ENCODE data around the gene PTPN1. TPM values are rescaled to one million over a fixed set of nuclear protein-coding genes. Genes with fewer than 3 reads are reported as not detected.

PTPN1 gene
- polyA plus RNA-seq, 1 experiment, result 16.2 TPM

DNA sequence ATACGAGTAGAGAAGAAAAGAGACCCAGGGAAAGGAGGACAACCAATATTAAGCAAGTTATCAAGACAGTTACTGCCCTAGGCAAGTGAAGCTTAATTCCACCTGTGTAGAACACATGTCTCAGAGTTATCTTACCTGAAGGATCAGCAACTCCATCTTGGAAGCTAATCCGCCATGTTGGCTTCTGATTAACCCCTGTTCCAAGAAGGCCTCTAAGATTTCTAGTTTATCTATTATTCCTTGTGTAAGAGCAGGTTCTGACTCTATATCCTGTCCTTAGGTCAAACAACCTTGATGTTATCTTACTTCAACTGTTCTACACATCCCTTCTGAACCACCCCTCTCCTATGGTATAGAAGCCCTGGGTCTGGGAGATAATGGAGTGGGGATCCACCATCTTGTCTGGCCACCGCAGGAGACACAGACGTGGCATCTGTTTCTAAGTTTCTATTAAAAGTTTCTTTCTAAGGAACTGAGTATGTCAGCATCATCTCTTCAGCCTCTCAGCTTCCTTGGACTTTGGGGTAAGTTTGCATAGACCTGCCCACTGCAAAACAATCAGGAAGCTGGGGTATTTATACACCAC is 27.7 kb upstream of the PTPN1 start:
- ChIA-PET POLR2A (no interaction called here), CTCF (interaction anchor here (1.2 to 2.3 kb wide), 5 partner anchors 18 to 93 kb away, joined by 3 to 7 read pairs (median 4); no protein-coding TSS in a partner anchor)
- Histone ChIP-seq H3K36me3 (ENCODE audit: control insufficient read depth, insufficient read depth, low read length) (no peaks in the 10 kb centered on the region), H3K27me3 (ENCODE audit: control insufficient read depth, insufficient read depth, low read length) (no peaks in the 10 kb centered on the region), H3K4me3 (ENCODE audit: low read depth, low read length) (no peak overlapping the region)
- no peak for DNase-seq (ENCODE audit: low read depth)
- TF ChIP-seq, protein P1, sequence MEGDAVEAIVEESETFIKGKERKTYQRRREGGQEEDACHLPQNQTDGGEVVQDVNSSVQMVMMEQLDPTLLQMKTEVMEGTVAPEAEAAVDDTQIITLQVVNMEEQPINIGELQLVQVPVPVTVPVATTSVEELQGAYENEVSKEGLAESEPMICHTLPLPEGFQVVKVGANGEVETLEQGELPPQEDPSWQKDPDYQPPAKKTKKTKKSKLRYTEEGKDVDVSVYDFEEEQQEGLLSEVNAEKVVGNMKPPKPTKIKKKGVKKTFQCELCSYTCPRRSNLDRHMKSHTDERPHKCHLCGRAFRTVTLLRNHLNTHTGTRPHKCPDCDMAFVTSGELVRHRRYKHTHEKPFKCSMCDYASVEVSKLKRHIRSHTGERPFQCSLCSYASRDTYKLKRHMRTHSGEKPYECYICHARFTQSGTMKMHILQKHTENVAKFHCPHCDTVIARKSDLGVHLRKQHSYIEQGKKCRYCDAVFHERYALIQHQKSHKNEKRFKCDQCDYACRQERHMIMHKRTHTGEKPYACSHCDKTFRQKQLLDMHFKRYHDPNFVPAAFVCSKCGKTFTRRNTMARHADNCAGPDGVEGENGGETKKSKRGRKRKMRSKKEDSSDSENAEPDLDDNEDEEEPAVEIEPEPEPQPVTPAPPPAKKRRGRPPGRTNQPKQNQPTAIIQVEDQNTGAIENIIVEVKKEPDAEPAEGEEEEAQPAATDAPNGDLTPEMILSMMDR (IDR thresholded peaks at IDR 0.05; ENCODE audit: insufficient read depth, low read depth, low read length), result no peak

DNA sequence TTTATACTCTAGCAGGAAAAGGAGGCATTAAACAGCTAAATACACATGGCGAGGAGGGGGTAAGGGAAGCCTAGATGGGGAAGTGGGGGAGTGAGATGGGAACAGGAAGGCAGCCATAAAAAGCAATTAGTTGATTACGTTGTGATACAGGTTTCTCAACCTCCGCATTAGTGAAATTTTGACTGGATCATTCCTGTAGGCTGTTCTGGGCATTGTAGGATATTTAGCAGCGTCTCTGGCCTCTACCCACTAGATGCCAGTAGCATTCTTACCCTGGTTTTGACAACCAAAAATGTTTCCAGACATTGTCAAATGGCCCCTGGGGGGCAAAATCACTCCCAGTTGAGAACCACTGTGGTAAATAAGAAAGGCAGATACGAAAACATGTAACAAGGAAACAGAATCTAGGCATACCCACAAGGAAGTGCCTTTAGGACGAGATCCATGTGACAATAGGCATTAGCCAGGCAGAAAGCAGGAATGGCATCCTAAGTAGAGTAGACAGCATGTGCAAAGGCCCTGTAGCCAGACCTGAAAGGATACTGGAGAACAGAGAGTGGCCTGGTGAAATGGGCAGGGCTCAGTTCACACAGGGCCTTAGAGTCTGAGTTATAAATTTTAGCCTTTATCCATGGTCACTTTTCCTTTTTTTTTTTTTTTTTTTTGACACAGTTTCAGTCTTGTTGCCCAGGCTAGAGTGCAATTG is 25.8 kb upstream of the PTPN1 start:
- TF ChIP-seq, protein P1 (IDR thresholded peaks at IDR 0.05; ENCODE audit: insufficient read depth, low read depth, low read length), result no peak
- DNase-seq (ENCODE audit: low read depth), result no peak
- CTCF ChIA-PET, result interaction anchor here (0.8 to 2.3 kb wide), 7 partner anchors 16 to 95 kb away, joined by 3 to 7 read pairs (median 4); no protein-coding TSS in a partner anchor

DNA sequence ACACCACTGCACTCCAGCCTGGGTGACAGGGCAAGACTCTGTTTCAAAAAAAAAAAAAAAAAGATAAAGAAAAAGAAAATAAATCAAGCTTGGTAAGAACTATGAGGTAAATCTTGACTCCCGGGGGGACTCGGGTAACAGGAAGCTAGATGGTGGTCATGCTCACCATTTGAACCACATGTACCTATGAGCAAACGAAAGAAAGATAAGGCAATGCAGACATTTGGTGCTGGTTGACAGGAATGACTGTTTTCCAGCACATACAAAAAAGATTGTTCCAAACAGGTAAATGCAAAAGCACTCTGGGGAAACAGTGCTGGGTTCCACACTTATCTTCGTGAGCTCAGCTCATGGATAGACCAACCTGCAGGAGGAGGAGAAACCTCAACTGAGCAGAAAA is 22.8 kb upstream of the PTPN1 start:
- TF ChIP-seq, protein P1 (IDR thresholded peaks at IDR 0.05; ENCODE audit: insufficient read depth, low read depth, low read length), result no peak
- Histone ChIP-seq H3K27me3 (ENCODE audit: control insufficient read depth, insufficient read depth, low read length) (no peaks in the 10 kb centered on the region), H3K4me3 (ENCODE audit: low read depth, low read length) (no peak overlapping the region), H3K36me3 (ENCODE audit: control insufficient read depth, insufficient read depth, low read length) (no peaks in the 10 kb centered on the region)
- ChIA-PET CTCF (interaction anchor here (0.5 to 1.2 kb wide), 3 partner anchors 39 to 302 kb away, joined by 3 to 4 read pairs (median 3); no protein-coding TSS in a partner anchor), POLR2A (no interaction called here)
- no peak for DNase-seq (ENCODE audit: low read depth)

More for the DNA sequence above, 25.8 kb upstream of the PTPN1 start:
- Histone ChIP-seq H3K4me3 (ENCODE audit: low read depth, low read length) (no peak overlapping the region), H3K27me3 (ENCODE audit: control insufficient read depth, insufficient read depth, low read length) (no peaks in the 10 kb centered on the region), H3K36me3 (ENCODE audit: control insufficient read depth, insufficient read depth, low read length) (no peaks in the 10 kb centered on the region)
- POLR2A ChIA-PET, result no interaction called here

DNA sequence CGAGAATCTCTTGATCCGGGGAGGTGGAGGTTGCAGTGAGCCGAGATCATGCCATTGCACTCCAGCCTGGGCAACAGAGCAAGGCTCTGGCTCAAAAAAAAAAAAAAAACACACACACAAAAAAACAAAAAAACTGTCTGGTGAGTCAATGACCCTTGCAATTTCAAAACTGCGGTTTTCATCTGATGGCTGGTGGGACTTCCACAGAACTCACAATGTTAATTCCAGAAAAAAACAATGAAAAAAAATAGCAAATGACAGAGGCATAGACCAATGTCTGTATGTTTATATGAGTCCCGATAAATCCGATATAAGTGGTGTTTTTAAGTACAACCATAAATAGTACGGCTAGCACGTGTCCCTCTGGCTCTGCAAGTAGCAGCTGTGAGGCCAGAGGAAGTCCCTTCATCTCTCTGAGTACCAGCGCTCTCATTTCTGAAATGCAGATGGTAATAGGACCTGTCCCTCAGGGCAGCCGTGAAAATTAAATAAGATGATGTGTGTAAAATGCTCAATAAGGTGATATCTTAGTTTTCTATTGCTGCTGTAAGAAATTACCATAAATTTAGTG is 21.9 kb upstream of the PTPN1 start:
- no peak overlapping the region for H3K4me3 ChIP-seq (ENCODE audit: low read depth, low read length)
- TF ChIP-seq, protein P1 (IDR thresholded peaks at IDR 0.05; ENCODE audit: insufficient read depth, low read depth, low read length), result no peak
- ChIA-PET POLR2A (no interaction called here), CTCF (interaction anchor here (0.9 to 1.1 kb wide), 6 partner anchors 10 to 303 kb away, joined by 3 to 4 read pairs (median 3); no protein-coding TSS in a partner anchor)
- no peak for DNase-seq (ENCODE audit: low read depth)
- no peaks in the 10 kb centered on the region for H3K36me3 ChIP-seq (ENCODE audit: control insufficient read depth, insufficient read depth, low read length)
- no peaks in the 10 kb centered on the region for H3K27me3 ChIP-seq (ENCODE audit: control insufficient read depth, insufficient read depth, low read length)

DNA sequence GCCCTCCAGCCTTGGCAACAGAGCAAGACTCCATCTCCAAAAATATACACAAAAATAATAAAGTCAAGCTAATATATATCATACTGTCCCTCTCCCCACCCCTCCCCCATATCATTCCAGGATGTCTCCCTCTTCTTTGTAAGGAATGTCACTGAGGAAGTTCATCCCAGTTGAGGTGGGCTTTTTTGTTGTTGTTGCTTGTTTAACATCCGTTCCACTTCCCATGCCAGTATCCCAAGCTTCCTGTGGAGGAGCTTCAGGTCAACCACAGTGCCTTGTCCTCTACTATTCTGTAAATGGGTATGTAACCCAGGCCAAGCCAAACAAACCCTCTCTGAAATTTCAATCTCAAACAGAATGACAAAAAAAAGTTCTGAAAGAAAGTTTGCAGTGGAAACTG is 19.0 kb upstream of the PTPN1 start:
- POLR2A ChIA-PET, result no interaction called here
- Histone ChIP-seq H3K27me3 (ENCODE audit: control insufficient read depth, insufficient read depth, low read length) (no peaks in the 10 kb centered on the region), H3K4me3 (ENCODE audit: low read depth, low read length) (no peak overlapping the region), H3K36me3 (ENCODE audit: control insufficient read depth, insufficient read depth, low read length) (no peaks in the 10 kb centered on the region)
- TF ChIP-seq, protein P1 (IDR thresholded peaks at IDR 0.05; ENCODE audit: insufficient read depth, low read depth, low read length), result no peak
- CTCF ChIA-PET, result interaction anchor here (0.5 to 1.9 kb wide), 5 partner anchors 12 to 258 kb away, joined by 3 to 5 read pairs (median 4); partner anchors contain the start of gene PTPN1
- DNase-seq (ENCODE audit: low read depth), result no peak
